AG10803 (cell line): Measurements from ENCODE around the gene PPM1F.
A peak's percentile ranks its signal among the peaks of the same experiment; 100 is the strongest.

ENCODE experiments used
- DNase-seq: peaks from one replicate; pipeline ENCODE4 v3.0.0; 2010; ENCODE audit warnings: low read depth
- H3K4me3 ChIP-seq: 2 replicates; pipeline ENCODE4 v1.5.1; 2011; ENCODE audit warnings: mild to moderate bottlenecking, low read length, control low read depth
- CTCF ChIP-seq: conservative IDR thresholded peaks from 2 replicates; pipeline ENCODE4 v1.5.1; 2011; ENCODE audit warnings: mild to moderate bottlenecking, low read length, control low read depth, inconsistent platforms

The PPM1F gene

GRCh38 chr22:21964234-21964633 lies 11.6 kb upstream of the PPM1F start:
- no peak for TF ChIP-seq CTCF
- DNase-seq, result no peak
- H3K4me3 ChIP-seq, result no peak overlapping the region

GRCh38 chr22:21963790-21964211 lies 11.2 kb upstream of the PPM1F start:
- no peak overlapping the region for H3K4me3 ChIP-seq
- no peak for DNase-seq
- no peak for TF ChIP-seq CTCF

- TF ChIP-seq CTCF, result no peak
- no peak for DNase-seq
- no peak overlapping the region for H3K4me3 ChIP-seq
Observed at GRCh38 chr22:21963286-21963685, 10.6 kb upstream of the PPM1F start.

- no peak overlapping the region for H3K4me3 ChIP-seq
- TF ChIP-seq CTCF, result no peak
- DNase-seq, result no peak
Observed at GRCh38 chr22:21962655-21962949, 10.0 kb upstream of the PPM1F start.

GRCh38 chr22:21961886-21962654 lies 9.4 kb upstream of the PPM1F start:
- no peak for TF ChIP-seq CTCF
- no peak overlapping the region for H3K4me3 ChIP-seq
- peak; percentile 41 for DNase-seq

- no peak overlapping the region for H3K4me3 ChIP-seq
- DNase-seq, result no peak
- no peak for TF ChIP-seq CTCF
Observed at GRCh38 chr22:21961127-21961867, 8.6 kb upstream of the PPM1F start.
